ENCODE data around the gene C2CD3.

DNA sequence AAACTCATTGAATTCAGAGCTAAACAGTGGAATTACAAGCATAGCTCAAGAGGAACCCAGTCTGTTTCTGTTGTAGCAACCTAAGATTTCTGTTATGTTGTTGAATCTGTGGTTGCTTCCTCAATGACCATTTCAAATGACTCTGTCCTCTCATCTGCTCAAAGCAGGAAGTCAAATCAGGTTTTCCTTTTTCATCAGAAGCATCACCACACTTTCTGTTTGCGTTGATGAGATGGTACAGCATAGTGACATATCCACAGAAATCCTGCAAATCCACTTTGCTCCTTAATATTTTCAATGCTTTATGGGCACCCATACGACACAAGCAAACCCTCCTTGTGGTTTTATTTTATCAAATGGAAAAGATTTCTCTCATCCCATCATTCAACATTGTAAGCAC lies 175.6 kb downstream of the C2CD3 start:
- TF ChIP-seq ZBTB21 (CRISPR knock-in tag; IDR thresholded peaks at IDR 0.05; ENCODE audit: borderline replicate concordance) (no peak), TP53 (CRISPR knock-in tag; IDR thresholded peaks at IDR 0.05) (no peak), SP1 (CRISPR knock-in tag; conservative IDR thresholded peaks at IDR 0.05) (no peak), TEAD4 (CRISPR knock-in tag; IDR thresholded peaks at IDR 0.05) (no peak)
- TF ChIP-seq, protein P1, sequence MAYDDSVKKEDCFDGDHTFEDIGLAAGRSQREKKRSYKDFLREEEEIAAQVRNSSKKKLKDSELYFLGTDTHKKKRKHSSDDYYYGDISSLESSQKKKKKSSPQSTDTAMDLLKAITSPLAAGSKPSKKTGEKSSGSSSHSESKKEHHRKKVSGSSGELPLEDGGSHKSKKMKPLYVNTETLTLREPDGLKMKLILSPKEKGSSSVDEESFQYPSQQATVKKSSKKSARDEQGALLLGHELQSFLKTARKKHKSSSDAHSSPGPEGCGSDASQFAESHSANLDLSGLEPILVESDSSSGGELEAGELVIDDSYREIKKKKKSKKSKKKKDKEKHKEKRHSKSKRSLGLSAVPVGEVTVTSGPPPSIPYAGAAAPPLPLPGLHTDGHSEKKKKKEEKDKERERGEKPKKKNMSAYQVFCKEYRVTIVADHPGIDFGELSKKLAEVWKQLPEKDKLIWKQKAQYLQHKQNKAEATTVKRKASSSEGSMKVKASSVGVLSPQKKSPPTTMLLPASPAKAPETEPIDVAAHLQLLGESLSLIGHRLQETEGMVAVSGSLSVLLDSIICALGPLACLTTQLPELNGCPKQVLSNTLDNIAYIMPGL (CRISPR knock-in tag; IDR thresholded peaks at IDR 0.05), result no peak
- TF ChIP-seq, protein P2, sequence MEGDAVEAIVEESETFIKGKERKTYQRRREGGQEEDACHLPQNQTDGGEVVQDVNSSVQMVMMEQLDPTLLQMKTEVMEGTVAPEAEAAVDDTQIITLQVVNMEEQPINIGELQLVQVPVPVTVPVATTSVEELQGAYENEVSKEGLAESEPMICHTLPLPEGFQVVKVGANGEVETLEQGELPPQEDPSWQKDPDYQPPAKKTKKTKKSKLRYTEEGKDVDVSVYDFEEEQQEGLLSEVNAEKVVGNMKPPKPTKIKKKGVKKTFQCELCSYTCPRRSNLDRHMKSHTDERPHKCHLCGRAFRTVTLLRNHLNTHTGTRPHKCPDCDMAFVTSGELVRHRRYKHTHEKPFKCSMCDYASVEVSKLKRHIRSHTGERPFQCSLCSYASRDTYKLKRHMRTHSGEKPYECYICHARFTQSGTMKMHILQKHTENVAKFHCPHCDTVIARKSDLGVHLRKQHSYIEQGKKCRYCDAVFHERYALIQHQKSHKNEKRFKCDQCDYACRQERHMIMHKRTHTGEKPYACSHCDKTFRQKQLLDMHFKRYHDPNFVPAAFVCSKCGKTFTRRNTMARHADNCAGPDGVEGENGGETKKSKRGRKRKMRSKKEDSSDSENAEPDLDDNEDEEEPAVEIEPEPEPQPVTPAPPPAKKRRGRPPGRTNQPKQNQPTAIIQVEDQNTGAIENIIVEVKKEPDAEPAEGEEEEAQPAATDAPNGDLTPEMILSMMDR (IDR thresholded peaks at IDR 0.05), result no peak

Measured in WTC11 (cell line).